Muscle layer of colon (tissue), 2 donors: ENCODE measurements around the gene CNTN4.

Experiments
- H3K27ac ChIP-seq: one replicate; pipeline ENCODE4 v1.7.0; 2013; ENCODE audit warnings: low read depth, mild to moderate bottlenecking, low read length, moderate library complexity
- H3K27me3 ChIP-seq, 2 donors: one replicate each; pipeline ENCODE4 v1.7.0; 2013; ENCODE audit warnings: low read length in 2 of 2, mild to moderate bottlenecking in 2 of 2; ENCODE audit not compliant: insufficient read depth in 2 of 2, control insufficient read depth in 1 of 2
- H3K36me3 ChIP-seq: one replicate; pipeline ENCODE4 v1.7.0; 2013; ENCODE audit warnings: mild to moderate bottlenecking, low read length; ENCODE audit not compliant: insufficient read depth
- H3K4me1 ChIP-seq: one replicate; pipeline ENCODE4 v1.7.0; 2013; ENCODE audit warnings: mild to moderate bottlenecking, low read length; ENCODE audit not compliant: insufficient read depth
- H3K4me3 ChIP-seq, 2 donors: one replicate each; pipeline ENCODE4 v1.7.0; 2013; ENCODE audit warnings: low read length in 2 of 2, low read depth in 1 of 2, mild to moderate bottlenecking in 1 of 2, moderate library complexity in 1 of 2
- H3K9ac ChIP-seq: one replicate; pipeline ENCODE4 v1.7.0; 2013; ENCODE audit warnings: low read length
- H3K9me3 ChIP-seq: one replicate; pipeline ENCODE4 v1.7.0; 2013; ENCODE audit warnings: mild to moderate bottlenecking, low read length
- donor health status: abdominal sarcoma.
- donor health status: Adenocarcinoma of cecum.

CNTN4 gene

DNA sequence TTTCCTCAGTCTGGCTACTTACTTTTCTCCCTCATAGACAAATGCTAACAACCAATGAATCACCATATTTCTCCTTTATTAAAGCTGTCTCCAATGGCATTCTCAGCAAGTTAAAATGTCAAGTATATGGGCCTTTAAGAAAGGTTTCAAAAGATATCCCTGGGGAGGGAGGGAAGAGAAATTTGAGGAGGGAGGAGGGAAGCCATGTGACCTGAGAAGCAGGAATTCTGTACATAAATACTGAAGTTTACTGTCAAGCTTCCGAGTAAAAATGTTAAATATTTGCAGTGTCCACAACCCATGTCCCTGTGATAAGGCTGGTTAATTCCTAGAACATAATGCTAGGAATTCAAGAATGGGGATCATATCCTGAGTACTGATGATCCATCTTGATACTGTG is 175.9 kb downstream of the CNTN4 start:
- Histone ChIP-seq H3K9ac (no peak overlapping the region), H3K36me3 (no peaks in the 10 kb centered on the region), H3K9me3 (no peaks in the 10 kb centered on the region), H3K4me3 (no peak overlapping the region), H3K4me1 (no peaks in the 10 kb centered on the region), H3K27me3 (no peaks in the 10 kb centered on the region), H3K27ac (no peak overlapping the region)

DNA sequence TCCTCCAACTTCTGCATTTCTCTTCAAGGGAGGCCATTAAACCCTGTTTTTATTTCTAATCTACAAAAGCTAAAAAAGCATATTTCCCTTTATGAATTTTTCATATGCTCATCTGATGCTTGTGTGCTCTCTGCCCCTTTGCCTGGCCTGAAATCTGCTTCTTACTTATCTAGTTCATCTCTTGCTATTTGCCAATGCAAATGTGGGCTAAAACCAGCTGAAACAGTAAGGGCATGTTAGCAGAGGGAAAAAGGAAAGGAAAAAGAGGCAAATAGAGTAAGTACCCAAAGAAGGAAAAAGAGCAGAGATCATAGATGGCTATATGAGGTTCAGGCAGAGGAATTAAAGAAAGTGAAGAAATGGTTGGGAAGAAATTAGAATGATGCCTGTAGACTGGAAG is 185.2 kb downstream of the CNTN4 start:
- H3K9ac ChIP-seq = no peak overlapping the region
- H3K27me3 ChIP-seq = no peaks in the 10 kb centered on the region
- no peak overlapping the region for H3K27ac ChIP-seq
- no peaks in the 10 kb centered on the region for H3K9me3 ChIP-seq
- H3K36me3 ChIP-seq = no peaks in the 10 kb centered on the region
- H3K4me3 ChIP-seq = no peak overlapping the region
- no peaks in the 10 kb centered on the region for H3K4me1 ChIP-seq

- Histone ChIP-seq H3K27ac (no peak overlapping the region), H3K27me3 (no peaks in the 10 kb centered on the region), H3K36me3 (no peaks in the 10 kb centered on the region), H3K4me3 (no peak overlapping the region), H3K9ac (no peak overlapping the region), H3K4me1 (no peaks in the 10 kb centered on the region), H3K9me3 (no peaks in the 10 kb centered on the region)
Measured at GRCh38 chr3:2300938-2301337, 202.3 kb downstream of the CNTN4 start.

- no peak overlapping the region for H3K27ac ChIP-seq
- no peak overlapping the region for H3K9ac ChIP-seq
- H3K4me1 ChIP-seq = no peaks in the 10 kb centered on the region
- H3K36me3 ChIP-seq = no peaks in the 10 kb centered on the region
- H3K4me3 ChIP-seq = no peak overlapping the region
- H3K27me3 ChIP-seq = no peaks in the 10 kb centered on the region
- H3K9me3 ChIP-seq = no peaks in the 10 kb centered on the region
Measured at GRCh38 chr3:2301361-2301760, 202.7 kb downstream of the CNTN4 start.

GRCh38 chr3:2303566-2303965 is 204.9 kb downstream of the CNTN4 start:
- Histone ChIP-seq H3K4me3 (no peak overlapping the region), H3K36me3 (no peaks in the 10 kb centered on the region), H3K9ac (no peak overlapping the region), H3K27me3 (no peaks in the 10 kb centered on the region), H3K9me3 (no peaks in the 10 kb centered on the region), H3K27ac (no peak overlapping the region), H3K4me1 (no peaks in the 10 kb centered on the region)

DNA sequence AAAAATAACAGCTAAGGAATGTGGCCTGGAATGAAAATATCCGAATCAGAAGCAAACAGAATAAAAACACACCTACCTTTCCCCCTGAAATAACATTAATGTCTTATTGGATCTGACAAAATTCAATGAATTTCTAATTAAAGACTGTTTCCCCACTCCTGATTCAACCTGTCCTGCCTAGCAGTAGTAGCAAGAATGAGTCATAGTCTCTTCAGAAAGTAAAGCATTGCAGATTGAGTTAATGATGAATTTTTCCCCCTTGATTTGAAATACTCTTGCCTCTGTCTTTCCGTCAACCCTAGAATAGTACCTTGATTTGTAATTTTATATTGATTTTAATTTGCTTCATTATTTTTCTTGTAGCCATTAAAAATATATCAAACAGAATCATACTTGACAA is 212.4 kb downstream of the CNTN4 start:
- Histone ChIP-seq H3K4me3 (no peak overlapping the region), H3K36me3 (no peaks in the 10 kb centered on the region), H3K4me1 (no peaks in the 10 kb centered on the region), H3K9ac (no peak overlapping the region), H3K27me3 (no peaks in the 10 kb centered on the region), H3K9me3 (no peaks in the 10 kb centered on the region), H3K27ac (no peak overlapping the region)

DNA sequence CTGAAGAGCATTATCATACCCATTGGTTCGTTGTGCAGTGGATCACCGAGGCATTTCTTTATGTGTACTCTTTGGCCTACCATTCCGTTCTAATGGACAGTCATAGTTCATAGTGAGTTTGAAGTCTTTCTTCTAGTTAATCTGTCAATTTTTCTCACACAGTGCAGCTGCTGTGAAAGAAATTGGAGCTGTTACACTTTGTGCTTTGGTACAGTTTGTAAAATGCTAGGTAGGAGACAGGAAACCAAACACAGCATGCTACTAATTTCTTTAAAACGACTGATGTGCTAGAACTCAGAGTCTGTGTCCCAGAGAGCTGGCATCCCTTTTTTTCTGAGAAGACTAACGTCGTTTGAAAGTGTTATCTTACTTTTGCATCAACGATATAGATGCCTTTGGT is 218.9 kb downstream of the CNTN4 start:
- Histone ChIP-seq H3K4me3 (no peak overlapping the region), H3K9me3 (no peaks in the 10 kb centered on the region), H3K27me3 (no peaks in the 10 kb centered on the region), H3K36me3 (no peaks in the 10 kb centered on the region), H3K9ac (no peak overlapping the region), H3K27ac (no peak overlapping the region), H3K4me1 (no peaks in the 10 kb centered on the region)

DNA sequence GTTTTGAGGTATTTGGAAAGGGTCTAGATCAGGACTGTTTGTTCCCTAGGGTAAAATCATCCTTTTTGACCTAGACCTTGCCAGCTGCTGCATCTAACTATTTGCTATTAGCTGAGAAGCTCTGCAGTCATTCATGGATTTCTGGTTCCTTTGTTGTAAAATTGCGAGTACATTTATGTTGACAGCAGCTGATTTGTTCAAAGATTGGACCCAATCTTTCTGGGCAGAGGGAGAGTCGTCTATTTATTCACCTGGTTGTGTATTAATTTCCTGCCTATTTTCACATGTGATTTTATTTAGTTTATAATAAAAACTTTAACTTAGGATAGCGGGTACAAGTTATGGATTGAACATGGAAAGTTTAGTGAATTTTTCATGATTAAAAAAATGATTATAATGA is 236.3 kb downstream of the CNTN4 start:
- Histone ChIP-seq H3K36me3 (no peaks in the 10 kb centered on the region), H3K27me3 (no peaks in the 10 kb centered on the region), H3K4me1 (no peaks in the 10 kb centered on the region), H3K9ac (no peak overlapping the region), H3K27ac (no peak overlapping the region), H3K9me3 (no peaks in the 10 kb centered on the region), H3K4me3 (no peak overlapping the region)

GRCh38 chr3:2343031-2343682 is 244.5 kb downstream of the CNTN4 start:
- Histone ChIP-seq H3K27ac (no peak overlapping the region), H3K4me3 (no peak overlapping the region), H3K9me3 (no peaks in the 10 kb centered on the region), H3K27me3 (no peaks in the 10 kb centered on the region), H3K4me1 (no peaks in the 10 kb centered on the region), H3K9ac (no peak overlapping the region), H3K36me3 (no peaks in the 10 kb centered on the region)

DNA sequence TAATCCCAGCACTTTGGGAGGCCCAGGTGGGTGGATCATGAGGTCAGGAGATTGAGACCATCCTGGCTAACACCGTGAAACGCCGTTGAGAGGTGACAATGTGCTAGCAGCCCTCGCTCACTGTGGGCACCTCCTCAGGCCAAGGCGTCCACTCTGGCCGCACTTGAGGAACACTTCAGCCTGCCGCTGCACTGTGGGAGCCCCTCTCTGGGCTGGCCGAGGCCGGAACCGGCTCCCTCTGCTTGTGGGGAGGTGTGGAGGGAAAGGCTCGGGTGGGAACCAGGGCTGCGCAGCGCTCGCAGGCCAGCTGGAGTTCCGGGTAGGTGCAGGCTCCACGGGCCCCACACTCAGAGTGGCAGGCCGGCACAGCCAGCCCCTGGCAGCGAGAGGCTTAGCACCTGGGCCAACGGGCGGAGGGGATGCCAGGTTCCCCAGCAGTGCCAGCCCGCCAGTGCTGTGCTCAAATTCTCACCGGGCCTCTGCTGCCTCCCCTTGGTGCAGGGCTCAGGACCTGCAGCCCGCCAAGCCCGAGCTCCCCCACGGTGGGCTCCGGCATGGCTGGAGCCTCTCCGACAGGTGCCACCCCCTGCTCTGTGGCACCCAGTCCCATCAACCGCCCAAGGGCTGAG is 253.6 kb downstream of the CNTN4 start:
- H3K27ac ChIP-seq = no peak overlapping the region

GRCh38 chr3:2354702-2355101 is 256.0 kb downstream of the CNTN4 start:
- no peak overlapping the region for H3K27ac ChIP-seq
- no peaks in the 10 kb centered on the region for H3K27me3 ChIP-seq
- H3K4me1 ChIP-seq = no peaks in the 10 kb centered on the region
- H3K9ac ChIP-seq = no peak overlapping the region
- no peaks in the 10 kb centered on the region for H3K36me3 ChIP-seq
- no peaks in the 10 kb centered on the region for H3K9me3 ChIP-seq
- no peak overlapping the region for H3K4me3 ChIP-seq

More for the DNA sequence above, 253.6 kb downstream of the CNTN4 start:
- Histone ChIP-seq H3K9me3 (no peaks in the 10 kb centered on the region), H3K36me3 (no peaks in the 10 kb centered on the region), H3K27me3 (no peaks in the 10 kb centered on the region), H3K4me1 (no peaks in the 10 kb centered on the region), H3K9ac (no peak overlapping the region), H3K4me3 (no peak overlapping the region)

GRCh38 chr3:2356298-2356950 is 257.8 kb downstream of the CNTN4 start:
- no peak overlapping the region for H3K4me3 ChIP-seq
- no peaks in the 10 kb centered on the region for H3K4me1 ChIP-seq
- H3K27ac ChIP-seq = no peak overlapping the region
- no peaks in the 10 kb centered on the region for H3K36me3 ChIP-seq
- no peaks in the 10 kb centered on the region for H3K27me3 ChIP-seq
- no peaks in the 10 kb centered on the region for H3K9me3 ChIP-seq
- no peak overlapping the region for H3K9ac ChIP-seq
